ENCODE measurements around the gene ODAD3. TPM values are rescaled to one million over a fixed set of nuclear protein-coding genes. Genes with fewer than 3 reads are reported as not detected.

ODAD3 gene
- total RNA-seq, 1 experiment from 2014 or later: 3.9 TPM

DNA sequence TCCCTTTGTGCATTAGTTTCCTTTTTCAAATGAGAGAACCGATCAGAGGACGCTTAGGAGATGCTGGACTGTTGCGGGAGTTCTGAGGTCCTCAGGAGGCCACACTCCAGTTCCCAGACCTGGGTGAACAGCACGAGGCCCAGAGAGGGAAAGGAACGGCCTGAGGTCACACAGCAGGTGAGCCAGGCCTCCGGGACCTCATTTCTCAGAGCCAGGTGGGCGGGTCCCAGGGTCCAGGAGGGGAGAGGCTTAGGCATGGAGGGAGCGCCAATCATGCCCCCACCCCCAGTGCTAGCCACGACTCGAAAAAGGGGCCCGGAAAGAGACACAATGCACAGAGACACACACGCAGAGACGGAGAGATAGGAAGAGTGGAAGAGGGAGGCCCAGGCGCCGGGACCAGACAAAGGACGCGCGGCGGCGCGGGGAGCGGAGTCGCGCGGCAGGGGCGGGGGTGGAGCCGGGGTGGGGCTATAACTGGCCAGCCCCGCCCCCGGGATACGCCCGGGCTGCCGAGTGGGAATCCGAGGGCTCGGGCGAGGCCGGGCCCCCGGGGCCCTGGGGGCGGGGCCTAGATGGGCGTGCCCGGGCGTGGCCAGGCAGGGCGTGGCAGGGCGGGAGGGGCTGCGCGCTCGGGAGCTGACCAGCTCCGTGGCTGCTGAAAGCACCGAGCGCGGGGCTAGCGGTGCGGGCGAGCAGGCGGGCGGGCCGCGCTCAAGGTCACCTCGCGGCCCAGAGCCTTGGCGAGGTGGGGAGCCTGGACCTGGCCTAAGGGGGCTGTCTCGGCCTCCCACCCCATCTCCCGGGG lies 44.4 kb upstream of the ODAD3 start:
- H3K4me2 ChIP-seq (ENCODE audit: low read length): no peak overlapping the region
- no peaks in the 10 kb centered on the region for H3F3A ChIP-seq (ENCODE audit: low read length, unreplicated experiment)
- no peak overlapping the region for H2AFZ ChIP-seq (ENCODE audit: low read length)
- no TSS peak for BruUV-seq (replicated peaks)
- no peak overlapping the region for H3K4me3 ChIP-seq (ENCODE audit: low read length)
- no peaks in the 10 kb centered on the region for H3K79me2 ChIP-seq (ENCODE audit: low read length)
- no peaks in the 10 kb centered on the region for H4K20me1 ChIP-seq (ENCODE audit: low read length)
- H3K9me2 ChIP-seq (replicated peaks; ENCODE audit: low read length): no peaks in the 10 kb centered on the region
- peaks cover 14% of the 10 kb centered on the region; the same call in 1 of the 2 replicates for H3K27me3 ChIP-seq (ENCODE audit: low read length)
- intact Hi-C loops (cut with micrococcal nuclease): no loop called here
- ChIA-PET CTCF (no interaction called here), POLR2A (ENCODE audit: unreplicated experiment) (no interaction called here)
- H3K27ac ChIP-seq (ENCODE audit: low read length): no peak overlapping the region
- H3K9me3 ChIP-seq (ENCODE audit: low read length): no peaks in the 10 kb centered on the region
- ATAC-seq (no peak), DNase-seq (no peak)
- TF ChIP-seq EZH2 (IDR thresholded peaks at IDR 0.05; ENCODE audit: low read length, unreplicated experiment): no peak
- no peak for TF ChIP-seq EZH2phosphoT487 (IDR thresholded peaks at IDR 0.05; ENCODE audit: borderline replicate concordance, low read length)
- TF ChIP-seq, protein P1, sequence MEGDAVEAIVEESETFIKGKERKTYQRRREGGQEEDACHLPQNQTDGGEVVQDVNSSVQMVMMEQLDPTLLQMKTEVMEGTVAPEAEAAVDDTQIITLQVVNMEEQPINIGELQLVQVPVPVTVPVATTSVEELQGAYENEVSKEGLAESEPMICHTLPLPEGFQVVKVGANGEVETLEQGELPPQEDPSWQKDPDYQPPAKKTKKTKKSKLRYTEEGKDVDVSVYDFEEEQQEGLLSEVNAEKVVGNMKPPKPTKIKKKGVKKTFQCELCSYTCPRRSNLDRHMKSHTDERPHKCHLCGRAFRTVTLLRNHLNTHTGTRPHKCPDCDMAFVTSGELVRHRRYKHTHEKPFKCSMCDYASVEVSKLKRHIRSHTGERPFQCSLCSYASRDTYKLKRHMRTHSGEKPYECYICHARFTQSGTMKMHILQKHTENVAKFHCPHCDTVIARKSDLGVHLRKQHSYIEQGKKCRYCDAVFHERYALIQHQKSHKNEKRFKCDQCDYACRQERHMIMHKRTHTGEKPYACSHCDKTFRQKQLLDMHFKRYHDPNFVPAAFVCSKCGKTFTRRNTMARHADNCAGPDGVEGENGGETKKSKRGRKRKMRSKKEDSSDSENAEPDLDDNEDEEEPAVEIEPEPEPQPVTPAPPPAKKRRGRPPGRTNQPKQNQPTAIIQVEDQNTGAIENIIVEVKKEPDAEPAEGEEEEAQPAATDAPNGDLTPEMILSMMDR (conservative IDR thresholded peaks at IDR 0.05; ENCODE audit: low read depth, low read length): no peak
- H3K4me1 ChIP-seq (ENCODE audit: insufficient read depth, low read length): peaks cover 7% of the 10 kb centered on the region; the same call in 1 of the 2 replicates
- no peaks in the 10 kb centered on the region for H3K36me3 ChIP-seq (ENCODE audit: low read depth, low read length)
- H3K9ac ChIP-seq (ENCODE audit: low read length): no peak overlapping the region

DNA sequence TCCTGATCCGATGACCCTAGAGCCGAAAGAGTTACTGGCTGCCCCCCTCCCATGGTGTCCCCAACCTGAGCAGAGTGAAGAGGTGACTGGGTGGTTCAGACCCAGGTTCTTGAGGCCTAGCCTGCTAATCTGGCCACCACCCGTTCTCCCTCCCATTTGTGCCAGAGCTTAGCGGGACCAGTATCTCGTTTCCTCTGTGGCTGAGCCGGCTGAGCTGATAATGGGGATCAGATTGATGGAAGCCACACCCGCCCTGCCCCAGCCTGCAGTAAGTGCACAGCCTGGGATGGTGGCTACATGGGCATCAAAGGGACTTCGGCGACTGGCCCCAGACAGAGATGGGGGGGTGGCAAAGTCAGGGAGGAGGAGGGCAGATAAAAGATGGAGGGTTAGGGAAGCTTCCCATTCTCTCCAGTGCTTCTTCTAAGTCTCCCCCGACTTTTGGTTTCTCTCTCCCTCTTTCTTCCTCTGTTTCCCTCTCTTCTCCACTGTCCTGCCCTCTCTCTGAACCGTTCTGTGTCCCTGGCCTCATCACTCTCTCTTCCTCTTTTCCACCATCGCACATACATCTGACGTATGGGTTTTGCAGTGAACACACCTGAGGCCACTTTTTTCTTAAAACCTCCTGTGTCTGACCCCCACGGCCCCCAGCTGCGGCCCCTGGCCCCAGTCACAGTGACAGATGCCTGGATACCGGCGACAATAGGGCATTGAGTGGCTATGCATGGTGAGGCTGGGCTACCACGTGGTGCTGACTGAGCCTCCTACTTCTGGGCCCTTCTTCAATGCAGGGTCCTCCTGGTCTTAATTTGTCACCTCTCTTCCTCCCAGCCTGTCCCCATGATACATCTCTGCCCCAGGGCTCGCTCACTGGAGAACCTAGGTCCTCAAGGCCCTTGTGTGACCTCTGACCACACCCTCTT lies 43.5 kb upstream of the ODAD3 start:
- Histone ChIP-seq H3K27ac (ENCODE audit: low read length) (no peak overlapping the region), H3F3A (ENCODE audit: low read length, unreplicated experiment) (no peaks in the 10 kb centered on the region), H3K4me3 (ENCODE audit: low read length) (no peak overlapping the region), H3K27me3 (ENCODE audit: low read length) (peaks cover 14% of the 10 kb centered on the region; the same call in 1 of the 2 replicates), H3K4me1 (ENCODE audit: insufficient read depth, low read length) (peaks cover 7% of the 10 kb centered on the region; the same call in 1 of the 2 replicates), H3K79me2 (ENCODE audit: low read length) (no peaks in the 10 kb centered on the region), H3K4me2 (ENCODE audit: low read length) (no peak overlapping the region), H3K36me3 (ENCODE audit: low read depth, low read length) (no peaks in the 10 kb centered on the region), H3K9ac (ENCODE audit: low read length) (no peak overlapping the region), H4K20me1 (ENCODE audit: low read length) (no peaks in the 10 kb centered on the region), H3K9me2 (replicated peaks; ENCODE audit: low read length) (no peaks in the 10 kb centered on the region), H2AFZ (ENCODE audit: low read length) (no peak overlapping the region), H3K9me3 (ENCODE audit: low read length) (no peaks in the 10 kb centered on the region)
- ChIA-PET CTCF (no interaction called here), POLR2A (ENCODE audit: unreplicated experiment) (no interaction called here)
- ATAC-seq: no peak
- TF ChIP-seq, protein P1 (conservative IDR thresholded peaks at IDR 0.05; ENCODE audit: low read depth, low read length): no peak
- no peak for TF ChIP-seq EZH2 (IDR thresholded peaks at IDR 0.05; ENCODE audit: low read length, unreplicated experiment)
- TF ChIP-seq EZH2phosphoT487 (IDR thresholded peaks at IDR 0.05; ENCODE audit: borderline replicate concordance, low read length): no peak
- no TSS peak for BruUV-seq (replicated peaks)
- intact Hi-C loops (cut with micrococcal nuclease): no loop called here
- DNase-seq: no peak
